Measurements from ENCODE around the gene MYO18B. TPM values are rescaled to one million over a fixed set of nuclear protein-coding genes. Genes with fewer than 3 reads are reported as not detected.

The MYO18B gene
- total RNA-seq, 1 experiment from 2014 or later: 0.05 TPM

DNA sequence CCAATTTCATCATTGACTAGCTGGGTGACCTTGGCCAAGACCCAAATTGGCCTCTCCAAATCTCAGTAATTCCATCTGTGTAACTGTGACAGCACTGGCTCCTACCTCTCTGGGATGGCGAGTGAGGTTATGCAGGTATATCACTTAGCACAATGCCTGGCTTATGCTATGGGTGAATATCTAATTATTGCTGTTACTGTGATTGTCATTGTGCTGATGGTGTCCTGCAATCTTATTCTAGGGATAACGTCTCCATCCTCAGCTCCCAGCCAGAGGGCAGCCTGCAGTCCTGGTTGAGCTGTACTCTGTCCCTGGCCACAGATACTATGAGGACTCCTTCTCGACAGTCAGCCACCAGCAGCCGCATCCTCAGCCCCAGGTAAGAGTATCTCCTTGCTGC is 262.5 kb downstream of the MYO18B start (continued):
- TF ChIP-seq ZNF274 (IDR thresholded peaks at IDR 0.05; ENCODE audit: low read depth, low read length) (no peak), YY1 (IDR thresholded peaks at IDR 0.05; ENCODE audit: extremely low read depth, insufficient replicate concordance, low read depth, low read length) (no peak)

GRCh38 chr22:26008587-26008986 is 266.6 kb downstream of the MYO18B start:
- H3K9me3 ChIP-seq (ENCODE audit: control insufficient read depth in 1 of 2, insufficient read depth in 1 of 2, low read depth in 1 of 2, low read length in 2 of 2): no peaks in the 10 kb centered on the region
- H3K27me3 ChIP-seq (ENCODE audit: insufficient read depth, low read length): peaks cover 20% of the 10 kb centered on the region
- H2AFZ ChIP-seq (ENCODE audit: low read depth, low read length, poor library complexity, severe bottlenecking): no peak overlapping the region
- H4K20me1 ChIP-seq (ENCODE audit: insufficient read depth): no peaks in the 10 kb centered on the region
- H3K4me2 ChIP-seq (ENCODE audit: low read length): no peak overlapping the region
- no peak overlapping the region for H3K4me3 ChIP-seq (replicated peaks in 1 of 2; ENCODE audit: low read depth in 1 of 2, low read length in 2 of 2)
- BruUV-seq (replicated peaks): no TSS peak
- H3K36me3 ChIP-seq (ENCODE audit: control insufficient read depth in 1 of 2, insufficient read depth in 2 of 2, low read length in 2 of 2): no peaks in the 10 kb centered on the region
- H3K79me2 ChIP-seq (ENCODE audit: insufficient read depth, low read length): no peaks in the 10 kb centered on the region
- POLR2A ChIA-PET: no interaction called here
- no peak overlapping the region for H3K27ac ChIP-seq (ENCODE audit: low read depth, low read length)
- DNase-seq (ENCODE audit: low read depth, low spot score) (no peak), ATAC-seq (no peak)
- no peak overlapping the region for H3K9ac ChIP-seq (ENCODE audit: low read length)
- RAD21 ChIA-PET (ENCODE audit: low non-redundant PET in 1 of 2, low total read pairs in 2 of 2, uncharacterized antibody in 2 of 2, unreplicated experiment in 2 of 2): no interaction called here
- no peaks in the 10 kb centered on the region for H3K9me2 ChIP-seq (ENCODE audit: insufficient read depth)
- no peaks in the 10 kb centered on the region for H3K4me1 ChIP-seq (ENCODE audit: control insufficient read depth in 1 of 2, insufficient read depth in 2 of 2, low read length in 2 of 2)
- intact Hi-C loops (cut with micrococcal nuclease): no loop called here
- TF ChIP-seq, protein P1, sequence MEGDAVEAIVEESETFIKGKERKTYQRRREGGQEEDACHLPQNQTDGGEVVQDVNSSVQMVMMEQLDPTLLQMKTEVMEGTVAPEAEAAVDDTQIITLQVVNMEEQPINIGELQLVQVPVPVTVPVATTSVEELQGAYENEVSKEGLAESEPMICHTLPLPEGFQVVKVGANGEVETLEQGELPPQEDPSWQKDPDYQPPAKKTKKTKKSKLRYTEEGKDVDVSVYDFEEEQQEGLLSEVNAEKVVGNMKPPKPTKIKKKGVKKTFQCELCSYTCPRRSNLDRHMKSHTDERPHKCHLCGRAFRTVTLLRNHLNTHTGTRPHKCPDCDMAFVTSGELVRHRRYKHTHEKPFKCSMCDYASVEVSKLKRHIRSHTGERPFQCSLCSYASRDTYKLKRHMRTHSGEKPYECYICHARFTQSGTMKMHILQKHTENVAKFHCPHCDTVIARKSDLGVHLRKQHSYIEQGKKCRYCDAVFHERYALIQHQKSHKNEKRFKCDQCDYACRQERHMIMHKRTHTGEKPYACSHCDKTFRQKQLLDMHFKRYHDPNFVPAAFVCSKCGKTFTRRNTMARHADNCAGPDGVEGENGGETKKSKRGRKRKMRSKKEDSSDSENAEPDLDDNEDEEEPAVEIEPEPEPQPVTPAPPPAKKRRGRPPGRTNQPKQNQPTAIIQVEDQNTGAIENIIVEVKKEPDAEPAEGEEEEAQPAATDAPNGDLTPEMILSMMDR (IDR thresholded peaks at IDR 0.05 in 2 of 3, conservative IDR thresholded peaks at IDR 0.05 in 1 of 3; ENCODE audit: borderline replicate concordance in 1 of 3, insufficient read depth in 1 of 3, low read depth in 2 of 3, low read length in 2 of 3): no peak
- TF ChIP-seq ELF1 (IDR thresholded peaks at IDR 0.05; ENCODE audit: borderline replicate concordance, low read depth): no peak
- no peak for TF ChIP-seq FOSL1 (IDR thresholded peaks at IDR 0.05; ENCODE audit: low read depth)
- TF ChIP-seq YY1 (IDR thresholded peaks at IDR 0.05; ENCODE audit: extremely low read depth, insufficient replicate concordance, low read depth, low read length): no peak
- no peak for TF ChIP-seq CEBPB (IDR thresholded peaks at IDR 0.05; ENCODE audit: low read depth)
- TF ChIP-seq JUND (IDR thresholded peaks at IDR 0.05): no peak
- TF ChIP-seq EZH2phosphoT487 (IDR thresholded peaks at IDR 0.05; ENCODE audit: borderline replicate concordance): no peak
- TF ChIP-seq ZNF274 (IDR thresholded peaks at IDR 0.05; ENCODE audit: low read depth, low read length): no peak
- TF ChIP-seq SIN3A (IDR thresholded peaks at IDR 0.05; ENCODE audit: low read depth): no peak
- no peak for TF ChIP-seq EGR1 (IDR thresholded peaks at IDR 0.05; ENCODE audit: low read depth)
- TF ChIP-seq, protein P2, sequence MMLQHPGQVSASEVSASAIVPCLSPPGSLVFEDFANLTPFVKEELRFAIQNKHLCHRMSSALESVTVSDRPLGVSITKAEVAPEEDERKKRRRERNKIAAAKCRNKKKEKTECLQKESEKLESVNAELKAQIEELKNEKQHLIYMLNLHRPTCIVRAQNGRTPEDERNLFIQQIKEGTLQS (IDR thresholded peaks at IDR 0.05): no peak
- CTCF ChIA-PET: no interaction called here
